HEK293T (cell line): Measurements from ENCODE around the gene EYS.

Source experiments
- ARNT ChIP-seq: fragments of 450-650 bp; IDR thresholded peaks from 2 replicates; pipeline ENCODE4 v1.6.1; 2017; ENCODE audit warnings: mild to moderate bottlenecking
- BHLHE40 ChIP-seq: fragments of 450-650 bp; IDR thresholded peaks from 2 replicates; pipeline ENCODE4 v1.6.1; 2016; ENCODE audit warnings: mild to moderate bottlenecking, moderate library complexity, borderline replicate concordance
- CTBP1 ChIP-seq: fragments of 450-650 bp; IDR thresholded peaks from 2 replicates; pipeline ENCODE4 v1.6.1; 2016; ENCODE audit warnings: borderline replicate concordance
- ELF4 ChIP-seq: fragments of 450-650 bp; IDR thresholded peaks from 2 replicates; pipeline ENCODE4 v1.6.1; 2017; ENCODE audit warnings: antibody characterized with exemption
- FOXK2 ChIP-seq: fragments of 450-650 bp; IDR thresholded peaks from 2 replicates; pipeline ENCODE4 v1.6.1; 2016; ENCODE audit warnings: mild to moderate bottlenecking
- FOXM1 ChIP-seq: fragments of 450-650 bp; IDR thresholded peaks from 2 replicates; pipeline ENCODE4 v1.6.1; 2017; ENCODE audit warnings: mild to moderate bottlenecking, borderline replicate concordance
- PKNOX1 ChIP-seq: fragments of 450-650 bp; IDR thresholded peaks from 2 replicates; pipeline ENCODE4 v1.6.1; 2016
- SP1 ChIP-seq: fragments of 450-650 bp; IDR thresholded peaks from 2 replicates; pipeline ENCODE4 v1.6.1; 2017
- SUZ12 ChIP-seq: fragments of 450-650 bp; IDR thresholded peaks from 2 replicates; pipeline ENCODE4 v1.6.1; 2016; ENCODE audit warnings: mild to moderate bottlenecking
- TARDBP ChIP-seq: fragments of 450-650 bp; IDR thresholded peaks from 2 replicates; pipeline ENCODE4 v1.6.1; 2016

GRCh38 chr6:64103480-64103879 is 1603.5 kb downstream of the EYS start:
- TF ChIP-seq SUZ12 (no peak), SP1 (no peak), ARNT (no peak), FOXM1 (no peak), ELF4 (no peak), BHLHE40 (no peak), FOXK2 (no peak), PKNOX1 (no peak), TARDBP (no peak), CTBP1 (no peak)
